Hematopoietic multipotent progenitor cell treated with erythropoietin and hydrocortisone succinate and interleukin-3 and kit ligand, for 6 days (in vitro differentiated cells): ENCODE results near the gene TUBB1.
A peak's percentile ranks its signal among the peaks of the same experiment; 100 is the strongest.
"Not testable (repeated sequence)": the region's sequence is repeated elsewhere in the genome, so short reads cannot be mapped to it uniquely, and the experiment has no call there.

Experiments used
- DNase-seq: peaks from one replicate; pipeline ENCODE4 v3.0.0-alpha.2; 2015

Gene TUBB1

DNA sequence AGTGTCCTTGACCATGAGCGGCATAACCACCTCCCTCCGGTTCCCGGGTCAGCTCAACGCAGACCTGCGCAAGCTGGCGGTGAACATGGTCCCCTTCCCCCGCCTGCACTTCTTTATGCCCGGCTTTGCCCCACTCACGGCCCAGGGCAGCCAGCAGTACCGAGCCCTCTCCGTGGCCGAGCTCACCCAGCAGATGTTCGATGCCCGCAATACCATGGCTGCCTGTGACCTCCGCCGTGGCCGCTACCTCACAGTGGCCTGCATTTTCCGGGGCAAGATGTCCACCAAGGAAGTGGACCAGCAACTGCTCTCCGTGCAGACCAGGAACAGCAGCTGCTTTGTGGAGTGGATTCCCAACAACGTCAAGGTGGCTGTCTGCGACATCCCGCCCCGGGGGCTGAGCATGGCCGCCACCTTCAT is 4.9 kb downstream of the TUBB1 start:
- DNase-seq: no peak

DNA sequence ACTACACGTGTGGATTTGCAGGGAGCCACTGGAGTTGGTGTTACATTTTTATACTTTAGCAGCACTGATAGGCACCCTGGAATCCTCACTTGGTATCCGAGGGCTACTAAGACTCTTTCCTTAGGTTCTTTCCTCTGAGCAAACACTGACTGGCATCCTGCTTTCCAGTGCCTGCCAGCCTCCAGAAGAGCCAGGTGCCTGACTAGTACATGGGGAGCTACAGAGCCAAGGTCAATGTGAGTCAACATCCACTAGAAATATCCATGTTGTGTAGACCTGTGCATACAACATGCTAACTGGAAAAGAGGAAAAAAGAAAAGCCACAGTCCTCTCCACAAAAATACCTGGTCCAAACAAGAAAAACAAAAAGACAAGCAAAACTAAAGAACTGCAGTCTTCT is 5.9 kb downstream of the TUBB1 start:
- no peak for DNase-seq

DNA sequence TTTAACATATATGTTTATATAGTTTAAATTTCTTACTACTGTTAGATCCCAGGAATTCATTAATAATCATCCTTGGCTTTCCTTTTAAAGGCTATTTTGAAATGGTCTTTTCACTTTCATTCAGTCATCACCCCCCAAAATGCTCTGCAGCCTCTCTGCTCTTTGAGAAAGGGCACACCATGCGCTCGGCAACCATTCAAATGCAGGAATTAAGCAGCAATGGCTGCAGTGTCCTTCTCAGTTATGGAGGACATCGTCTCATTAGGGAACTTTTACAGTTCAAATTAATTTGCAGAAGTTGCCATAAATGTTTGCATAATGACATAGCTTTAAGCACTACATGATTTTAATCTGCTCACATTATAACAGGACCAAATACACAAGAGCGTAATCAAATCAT is 6.3 kb downstream of the TUBB1 start:
- DNase-seq: no peak

DNA sequence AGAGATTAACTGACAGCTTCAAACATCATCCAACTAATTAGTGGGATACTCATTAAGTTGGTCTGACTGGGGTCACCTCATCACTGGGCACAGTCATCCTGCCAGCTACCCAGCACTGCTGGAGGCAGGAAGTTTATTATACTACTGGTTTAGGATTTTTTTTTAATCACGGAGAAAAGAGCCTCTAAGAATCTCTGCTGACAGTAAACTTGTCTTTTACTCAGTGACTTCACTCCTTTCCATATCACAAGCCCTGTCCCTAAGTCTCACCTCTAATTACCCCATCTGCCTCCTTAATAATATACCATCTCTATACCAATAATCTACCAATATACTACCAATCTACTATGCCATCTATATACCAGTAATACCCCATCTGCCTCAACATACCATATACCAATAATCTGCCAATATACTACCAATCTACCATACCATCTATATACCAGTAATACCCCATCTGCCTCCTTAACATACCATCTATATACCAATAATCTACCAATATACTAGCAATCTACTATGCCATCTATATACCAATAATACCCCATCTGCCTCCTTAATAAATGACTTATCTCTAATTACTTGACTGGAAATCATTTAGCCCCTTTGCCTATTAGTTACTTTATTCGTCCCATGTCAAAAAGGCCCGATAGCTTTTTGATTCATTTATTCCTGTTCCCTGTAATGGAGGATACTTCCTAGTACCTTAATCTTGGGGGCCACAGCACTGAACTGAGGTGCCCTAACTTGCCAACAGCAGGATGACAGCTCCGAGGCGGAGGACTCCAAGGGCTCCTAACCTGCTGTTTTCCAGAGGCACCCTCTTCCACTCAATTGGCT is 7.9 kb downstream of the TUBB1 start:
- no peak for DNase-seq

DNA sequence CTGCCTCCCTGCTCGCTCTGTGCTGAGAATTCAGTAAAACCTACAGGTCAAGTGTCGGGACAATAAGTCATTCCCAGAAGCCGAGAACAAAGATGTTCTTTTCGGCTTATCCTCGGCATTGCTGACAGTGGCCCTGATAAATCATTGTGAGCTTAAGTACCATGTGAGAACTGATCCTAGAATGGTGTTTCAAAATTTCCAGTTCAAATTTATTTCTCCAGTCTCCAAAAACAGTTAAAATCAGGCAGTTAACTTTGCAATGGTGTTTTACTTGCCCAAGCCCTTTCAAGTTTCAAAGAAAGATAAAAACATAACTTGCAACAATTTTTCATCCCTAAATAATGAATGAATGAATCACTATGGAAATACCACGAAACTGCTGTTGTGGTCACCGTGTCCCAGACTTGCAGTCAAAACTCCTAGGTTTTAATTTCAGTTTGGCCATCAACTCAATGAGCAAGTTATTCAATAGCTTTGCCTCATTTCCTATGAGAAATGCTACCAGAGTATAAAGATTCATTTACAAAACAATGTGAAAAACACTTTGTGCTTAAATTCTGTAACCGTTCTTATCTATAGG is 8.6 kb downstream of the TUBB1 start:
- DNase-seq: no peak

DNA sequence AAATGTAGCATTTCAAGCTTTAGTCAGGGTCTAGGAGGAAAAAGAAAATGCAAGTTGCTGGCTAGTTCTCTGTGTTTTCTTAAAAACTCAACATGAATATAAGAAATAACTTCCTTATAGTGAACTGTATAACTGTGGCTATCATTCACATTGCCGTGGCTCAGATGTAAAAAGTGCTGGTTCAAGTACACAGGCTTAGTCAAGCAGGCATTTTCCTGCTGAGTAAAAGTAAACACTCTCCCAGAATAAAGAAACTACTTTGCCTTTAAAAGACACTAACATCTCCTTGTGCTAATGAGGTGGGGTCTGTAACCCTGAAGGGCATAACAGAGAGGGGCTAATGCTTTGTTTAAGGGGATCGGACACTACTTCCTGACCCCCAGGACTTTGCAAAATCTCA is 9.6 kb downstream of the TUBB1 start:
- no peak for DNase-seq

DNA sequence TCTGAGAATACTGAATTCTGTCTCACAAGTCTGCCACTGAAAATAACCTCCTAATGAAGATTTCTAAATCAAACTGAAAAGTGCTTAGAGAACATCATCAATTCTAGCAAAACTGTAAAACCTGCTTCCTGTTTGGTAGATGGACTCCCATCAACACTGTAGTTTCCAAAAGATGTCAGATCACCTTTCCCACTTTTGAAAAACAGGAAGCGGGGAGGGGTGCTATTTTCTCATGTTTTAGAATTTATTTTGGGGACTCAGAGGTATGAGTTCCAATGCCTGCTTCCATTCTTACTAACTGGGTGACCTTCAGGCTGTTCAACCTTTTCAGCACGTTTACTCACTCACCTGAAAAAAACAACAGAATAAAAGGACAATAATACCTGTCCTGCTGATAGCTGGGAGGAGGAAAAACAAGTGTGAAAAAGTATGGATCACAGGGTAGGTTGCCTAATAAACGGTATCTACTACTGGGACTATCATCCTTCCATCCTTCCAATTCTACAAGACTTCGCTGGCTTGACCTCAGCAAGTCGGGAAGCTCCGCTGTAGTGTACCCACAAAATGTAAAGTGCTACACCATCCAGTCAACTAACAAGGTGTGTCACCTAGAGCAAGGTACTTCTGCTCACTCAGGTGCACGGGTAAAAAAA is 11.8 kb downstream of the TUBB1 start:
- no peak for DNase-seq

DNA sequence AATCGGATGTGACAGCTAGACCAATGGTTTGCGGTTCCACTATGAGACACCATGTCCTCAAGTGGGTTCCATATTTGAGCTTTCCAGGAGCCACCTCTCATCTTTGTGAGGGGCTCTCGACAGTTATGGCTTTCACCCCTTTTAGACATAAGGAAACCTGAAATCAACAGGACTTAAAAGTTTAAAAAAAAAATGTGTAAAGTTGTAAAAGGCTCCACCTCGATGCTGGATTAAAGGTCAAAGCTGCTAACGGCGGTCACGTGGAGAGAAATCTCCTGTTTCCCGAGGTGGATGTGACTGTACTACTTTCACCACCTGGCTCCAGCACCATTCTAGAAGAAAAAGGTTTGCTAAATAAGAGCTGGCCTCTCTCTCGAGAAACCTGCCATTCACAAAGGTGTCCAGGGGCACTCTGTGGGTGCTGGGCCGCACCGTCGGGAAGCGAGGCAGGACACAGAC is 12.4 kb downstream of the TUBB1 start:
- peak; percentile 29 for DNase-seq

DNA sequence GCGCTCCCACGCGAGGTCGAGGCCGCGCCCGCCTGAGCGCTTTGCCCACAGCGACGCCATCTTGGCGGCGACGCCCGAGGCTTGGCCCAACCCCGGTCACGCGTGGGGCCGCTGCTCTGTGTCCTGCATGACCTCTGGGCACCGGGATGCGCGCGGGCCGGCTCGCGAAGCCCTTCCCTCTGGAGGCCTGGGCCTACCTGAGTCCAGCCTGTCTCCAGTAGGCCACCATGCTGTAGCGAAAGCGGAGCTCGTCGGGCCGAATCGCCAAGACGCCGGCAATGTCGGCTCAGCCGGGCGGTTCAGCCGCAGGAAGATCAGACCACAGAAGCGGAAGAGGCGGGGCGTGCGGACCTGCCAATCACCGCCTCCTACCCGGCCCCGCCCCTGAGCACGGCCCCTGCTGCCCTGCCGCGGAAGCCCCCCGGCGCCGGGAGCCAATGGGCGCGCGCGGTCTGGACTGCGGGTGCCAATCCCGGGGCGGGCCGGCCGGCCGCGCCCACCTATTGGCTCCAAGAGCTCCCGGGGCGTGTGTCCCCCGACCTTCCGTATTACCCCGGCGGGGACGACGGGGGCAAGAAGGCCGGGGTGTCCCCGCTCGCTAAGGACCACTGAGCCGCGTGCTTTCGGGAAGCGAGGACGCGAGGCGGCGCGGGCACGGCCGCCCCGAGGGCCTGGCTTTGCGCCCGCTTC is 12.9 kb downstream of the TUBB1 start, which contains the start of gene ATP5F1E:
TSS of gene ATP5F1E (minus strand) at position 313 of the 690 bp plus-strand sequence. CDS start at position 229, 84 bp downstream.
- peak; percentile 98 for DNase-seq

DNA sequence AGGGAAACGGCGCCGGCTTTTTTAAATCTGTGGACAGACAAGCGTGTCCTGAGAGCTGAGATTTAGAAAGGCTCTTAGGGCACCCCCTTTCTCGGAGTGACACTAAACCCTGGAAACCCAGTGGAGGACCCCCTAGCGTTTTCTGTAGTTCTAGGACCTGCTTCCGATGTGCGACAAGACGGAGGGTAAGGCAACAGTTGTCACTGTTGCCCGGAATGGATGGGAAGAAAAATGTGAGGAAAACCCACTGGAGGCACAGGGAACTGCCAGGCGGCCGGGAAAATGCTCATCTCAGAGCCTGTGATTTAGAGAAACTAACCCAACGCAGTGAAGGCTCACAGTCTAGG is 13.5 kb downstream of the TUBB1 start:
- DNase-seq: no peak

DNA sequence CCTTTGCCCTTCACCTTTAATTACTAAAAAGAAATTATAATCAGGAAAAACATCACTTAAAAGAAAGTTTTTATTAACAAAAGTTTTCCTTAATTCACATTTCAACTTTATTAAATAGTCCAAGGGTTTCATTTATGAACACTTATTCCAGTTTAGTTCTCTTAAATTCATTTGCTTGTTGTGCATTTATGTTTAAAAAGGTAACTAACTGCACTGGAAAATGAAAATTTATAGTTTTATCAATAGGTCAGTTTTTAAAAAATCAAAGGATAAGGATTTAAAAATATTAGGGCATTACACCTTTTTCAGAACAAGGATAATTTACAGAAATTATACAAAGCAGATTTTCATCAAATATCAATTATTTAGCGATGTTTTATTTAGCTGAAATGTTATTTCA is 13.9 kb downstream of the TUBB1 start:
- no peak for DNase-seq

DNA sequence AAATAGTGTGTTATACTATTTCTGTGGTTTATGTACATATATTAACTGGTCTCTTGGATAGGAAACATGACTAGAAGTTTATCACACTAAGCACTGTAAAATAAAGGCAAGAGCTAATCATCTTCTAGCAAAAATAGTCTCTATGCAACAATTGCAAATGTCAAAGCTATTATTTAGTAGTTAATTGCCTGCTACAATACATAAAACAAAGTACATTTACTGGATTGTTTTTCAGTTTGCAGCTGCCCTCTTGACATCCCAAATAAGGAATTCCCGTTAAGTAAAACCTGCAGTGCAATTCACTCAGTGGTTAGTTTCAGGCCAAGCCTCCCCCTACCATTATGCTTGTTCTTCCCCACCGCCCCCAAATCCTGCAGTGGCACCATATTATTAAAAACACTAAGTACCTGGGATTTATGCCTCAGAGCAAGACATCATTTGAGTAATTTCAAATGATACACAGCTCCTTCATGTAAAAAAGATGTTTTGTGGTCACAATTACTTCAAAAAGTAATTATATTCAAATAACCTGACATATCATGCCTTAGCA is 14.5 kb downstream of the TUBB1 start:
- no peak for DNase-seq

DNA sequence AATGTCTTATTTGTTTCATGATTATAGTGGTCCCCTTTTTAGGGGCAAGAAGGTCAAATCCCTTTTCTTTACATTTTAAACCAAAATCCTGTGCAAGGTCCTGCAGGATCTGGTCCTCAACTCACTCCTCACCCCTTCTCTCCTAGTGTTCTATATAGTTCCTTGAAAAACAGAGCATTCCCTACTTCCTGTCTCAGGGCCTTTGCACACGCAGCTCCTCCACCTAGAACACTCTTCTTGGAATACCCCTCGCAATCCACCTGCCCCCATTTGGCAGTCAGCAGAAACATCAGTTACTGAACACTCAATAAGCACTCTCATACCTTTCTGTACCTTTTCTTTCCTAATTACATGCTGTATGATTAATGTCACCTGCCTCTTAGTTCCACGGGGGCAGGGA is 16.2 kb downstream of the TUBB1 start:
- no peak for DNase-seq

DNA sequence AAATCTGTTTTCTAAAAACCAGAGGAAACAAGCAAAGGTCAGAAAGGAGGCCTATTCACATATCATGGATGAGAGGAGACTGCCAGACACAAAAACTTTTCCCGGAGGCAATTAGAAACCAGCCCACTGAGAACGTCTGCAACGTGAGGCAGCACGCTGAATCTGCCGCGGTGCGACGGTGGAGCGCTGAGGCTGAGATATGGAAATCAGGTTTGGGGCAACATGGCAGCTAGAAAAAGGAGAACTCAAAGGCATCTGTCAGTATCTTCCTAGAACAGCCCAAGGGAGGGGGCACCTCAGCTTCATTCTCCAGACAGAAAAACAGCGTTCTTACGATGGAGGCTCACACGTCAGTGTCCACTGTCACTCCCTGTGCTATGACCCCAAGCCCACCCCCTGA is 18.2 kb downstream of the TUBB1 start:
- DNase-seq: no peak

DNA sequence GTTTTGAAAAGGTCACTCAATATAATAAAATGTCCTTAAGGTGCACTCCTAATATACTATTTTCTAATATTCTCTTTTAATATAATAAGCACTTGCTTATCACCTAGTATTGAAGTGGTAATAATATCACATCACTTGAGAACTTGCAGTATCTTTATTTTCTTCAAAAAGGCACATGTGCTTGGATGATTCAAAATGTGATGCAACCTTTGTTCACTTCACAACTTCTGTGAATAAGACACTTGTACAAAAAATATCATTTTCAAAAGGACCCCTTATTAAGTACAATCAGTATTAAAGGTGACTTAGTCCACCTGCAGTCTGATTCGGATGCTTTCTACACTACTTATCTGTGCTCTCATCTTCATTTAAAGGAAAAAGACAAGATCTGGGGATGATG is 20.0 kb downstream of the TUBB1 start:
- no peak for DNase-seq

DNA sequence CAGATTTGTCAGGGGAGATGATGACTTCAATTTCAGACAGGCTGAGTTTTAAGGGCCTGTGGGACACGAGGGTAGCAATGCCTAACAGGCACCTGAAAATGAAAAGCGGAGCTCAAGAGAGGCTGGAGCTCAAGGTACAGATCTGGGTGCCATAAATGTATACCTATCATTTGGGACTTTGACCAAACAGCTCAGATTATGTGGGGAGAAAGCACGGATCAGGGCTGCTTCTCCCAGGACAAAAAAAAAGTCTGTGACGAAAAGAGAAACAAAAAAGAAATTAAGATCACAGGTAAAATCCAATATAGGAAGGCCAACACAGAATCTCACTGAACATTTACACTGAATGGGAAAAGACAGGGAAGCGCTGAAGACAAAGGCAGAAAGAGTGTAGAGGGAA is 21.4 kb downstream of the TUBB1 start:
- DNase-seq: no peak

DNA sequence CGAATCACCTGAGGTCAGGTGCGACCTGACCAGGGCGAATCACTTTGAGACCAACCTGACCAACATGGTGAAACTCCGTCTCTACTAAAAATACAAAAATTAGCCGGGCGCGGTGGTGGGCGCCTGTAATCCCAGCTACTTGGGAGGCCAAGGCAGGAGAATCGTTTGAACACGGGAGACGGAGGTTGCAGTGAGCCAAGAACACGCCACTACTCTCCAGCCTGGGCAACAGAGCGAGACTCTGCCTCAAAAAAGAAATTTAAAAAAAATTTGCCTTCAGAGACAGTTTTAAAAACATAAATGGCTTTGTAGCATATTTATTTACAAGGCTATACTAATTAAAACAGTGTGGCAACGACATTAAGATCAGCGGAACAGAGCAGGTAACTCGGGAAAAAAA is 22.3 kb downstream of the TUBB1 start:
- not testable (repeated sequence) for DNase-seq

DNA sequence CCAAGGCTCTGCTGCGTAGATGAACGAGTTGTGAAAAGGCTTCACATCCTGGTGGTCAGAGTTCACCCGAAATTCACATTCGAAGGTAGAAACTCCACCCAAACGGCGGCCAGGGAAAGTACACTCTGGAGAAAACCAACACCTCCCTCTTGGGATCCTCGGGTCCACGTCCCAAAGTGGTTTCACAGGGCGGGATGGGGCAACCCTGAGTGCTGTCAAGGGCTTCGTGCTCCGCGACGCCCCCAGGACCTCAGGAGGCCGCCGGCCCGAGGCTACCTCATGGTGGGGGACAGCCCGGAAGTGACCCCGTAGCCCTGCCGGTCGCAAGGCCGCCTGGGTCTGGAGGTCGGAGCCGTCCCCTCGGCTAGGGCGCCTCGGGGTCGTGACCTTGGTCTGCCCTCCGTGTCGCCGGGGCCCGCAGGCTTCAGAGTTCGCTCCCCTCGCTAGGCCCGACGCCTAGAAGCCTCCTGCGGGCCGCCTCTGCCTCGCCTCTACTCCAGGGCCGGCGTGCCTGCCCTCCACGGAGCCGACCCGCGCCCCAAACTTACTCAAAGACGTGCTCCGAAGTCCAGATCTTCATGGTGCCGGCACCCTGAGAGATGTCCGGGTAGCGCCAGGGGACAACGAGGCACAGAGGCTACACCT is 23.0 kb downstream of the TUBB1 start, which contains the start of gene PRELID3B:
TSS of gene PRELID3B (minus strand) at position 636 of the 645 bp plus-strand sequence. CDS start at position 580, 56 bp downstream.
- DNase-seq: peak; percentile 32

DNA sequence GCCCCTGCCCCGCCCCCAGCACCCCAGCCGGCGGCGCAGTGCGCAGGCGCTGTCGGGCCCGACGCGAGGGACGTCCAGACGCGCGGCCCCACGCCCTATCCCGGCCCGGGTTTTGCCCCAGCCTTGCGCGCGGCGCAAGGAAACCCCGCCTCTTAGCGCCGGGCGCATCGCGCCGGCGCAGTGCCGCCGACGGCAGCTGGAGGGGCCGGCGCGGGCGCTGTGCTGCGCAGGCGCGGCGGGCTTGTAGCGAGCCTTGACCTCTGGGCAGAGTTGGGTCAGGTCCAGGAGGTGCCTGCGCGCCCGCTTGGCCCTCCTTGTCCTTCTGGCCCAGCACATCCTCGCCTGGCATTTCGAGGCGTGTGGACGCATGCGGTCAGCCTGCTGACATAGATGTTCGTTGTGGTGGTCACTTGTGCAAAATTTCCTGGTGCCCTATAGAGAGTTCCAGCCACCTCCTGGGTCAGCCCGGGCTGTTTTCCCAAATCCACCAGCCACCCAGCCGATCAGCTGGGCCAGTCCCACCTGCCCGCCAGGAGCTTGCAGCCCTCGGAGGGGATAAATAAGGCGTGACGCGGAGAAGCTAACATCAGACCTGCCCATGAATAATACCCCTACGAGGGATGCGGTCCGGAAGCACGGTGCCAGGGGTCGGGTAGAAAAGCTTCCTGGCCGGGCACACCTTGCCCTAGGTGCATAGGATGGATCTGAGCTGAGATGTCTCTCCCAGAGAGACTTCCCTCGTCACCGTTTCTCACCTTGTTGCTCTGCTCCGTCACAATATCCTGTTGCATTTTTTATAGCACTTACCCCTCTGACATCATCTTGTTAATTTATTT is 23.8 kb downstream of the TUBB1 start:
- DNase-seq: peak; percentile 96

DNA sequence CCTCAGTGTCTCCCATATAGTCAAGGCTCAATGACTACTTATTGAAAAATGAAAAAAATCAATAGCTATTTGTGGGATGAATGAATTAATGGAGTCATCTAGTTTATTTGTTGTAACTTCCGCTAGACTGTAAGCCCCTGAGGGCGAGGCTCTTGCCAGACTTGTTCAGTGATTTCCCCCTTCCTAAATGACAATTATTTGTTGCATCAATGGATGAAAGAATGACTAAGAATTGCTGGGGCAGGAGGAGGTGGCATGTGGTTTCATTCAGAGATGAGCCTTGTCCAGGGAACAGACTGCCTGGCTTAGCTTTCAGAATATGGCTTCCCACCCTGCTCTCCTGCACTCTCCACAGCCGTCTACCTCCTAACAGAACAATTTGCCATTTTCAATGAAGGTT is 24.5 kb downstream of the TUBB1 start:
- no peak for DNase-seq

DNA sequence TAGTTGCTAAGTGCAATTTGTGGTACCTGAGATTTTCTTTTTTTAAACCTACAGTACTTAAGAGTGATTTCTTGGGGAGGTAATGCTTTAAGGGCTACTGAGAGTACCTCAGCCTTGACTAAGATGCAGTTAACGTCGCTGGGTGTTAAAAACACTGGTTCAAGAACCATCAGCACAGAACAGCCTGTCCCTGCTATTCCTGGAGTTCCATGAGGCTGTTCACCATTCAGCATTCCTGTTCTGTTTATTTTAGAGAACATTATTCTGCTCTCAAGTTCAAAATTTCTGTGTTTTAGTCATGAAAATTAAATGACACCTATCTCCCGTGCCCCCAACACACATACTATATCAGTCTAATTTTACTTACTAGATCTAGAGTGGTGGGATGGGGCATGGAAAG is 25.1 kb downstream of the TUBB1 start:
- no peak for DNase-seq

DNA sequence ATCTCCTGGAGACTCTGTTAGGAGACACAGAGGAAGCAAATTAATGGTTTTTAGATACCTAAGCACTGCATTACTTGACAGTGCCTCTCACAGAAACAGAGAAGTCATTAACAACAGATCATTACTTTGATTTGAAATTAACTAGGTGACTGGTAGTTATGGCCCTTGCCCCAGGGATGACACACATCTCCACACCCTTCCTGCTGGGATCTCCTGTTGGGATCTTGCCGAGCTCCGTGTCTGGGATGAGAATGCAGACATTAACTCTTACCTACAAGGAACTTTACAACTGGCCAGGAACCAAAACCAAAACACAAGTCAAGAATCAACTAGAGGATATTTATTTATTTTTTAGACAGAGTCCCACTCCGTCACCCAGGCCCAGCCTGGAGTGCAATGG is 25.6 kb downstream of the TUBB1 start:
- DNase-seq: no peak
